ENCODE measurements around the gene SERPINE2. TPM values are rescaled to one million over a fixed set of nuclear protein-coding genes. Genes with fewer than 3 reads are reported as not detected.
A peak's percentile ranks its signal among the peaks of the same experiment; 100 is the strongest.

Gene SERPINE2
- total RNA-seq, 1 donor: 242 TPM

DNA sequence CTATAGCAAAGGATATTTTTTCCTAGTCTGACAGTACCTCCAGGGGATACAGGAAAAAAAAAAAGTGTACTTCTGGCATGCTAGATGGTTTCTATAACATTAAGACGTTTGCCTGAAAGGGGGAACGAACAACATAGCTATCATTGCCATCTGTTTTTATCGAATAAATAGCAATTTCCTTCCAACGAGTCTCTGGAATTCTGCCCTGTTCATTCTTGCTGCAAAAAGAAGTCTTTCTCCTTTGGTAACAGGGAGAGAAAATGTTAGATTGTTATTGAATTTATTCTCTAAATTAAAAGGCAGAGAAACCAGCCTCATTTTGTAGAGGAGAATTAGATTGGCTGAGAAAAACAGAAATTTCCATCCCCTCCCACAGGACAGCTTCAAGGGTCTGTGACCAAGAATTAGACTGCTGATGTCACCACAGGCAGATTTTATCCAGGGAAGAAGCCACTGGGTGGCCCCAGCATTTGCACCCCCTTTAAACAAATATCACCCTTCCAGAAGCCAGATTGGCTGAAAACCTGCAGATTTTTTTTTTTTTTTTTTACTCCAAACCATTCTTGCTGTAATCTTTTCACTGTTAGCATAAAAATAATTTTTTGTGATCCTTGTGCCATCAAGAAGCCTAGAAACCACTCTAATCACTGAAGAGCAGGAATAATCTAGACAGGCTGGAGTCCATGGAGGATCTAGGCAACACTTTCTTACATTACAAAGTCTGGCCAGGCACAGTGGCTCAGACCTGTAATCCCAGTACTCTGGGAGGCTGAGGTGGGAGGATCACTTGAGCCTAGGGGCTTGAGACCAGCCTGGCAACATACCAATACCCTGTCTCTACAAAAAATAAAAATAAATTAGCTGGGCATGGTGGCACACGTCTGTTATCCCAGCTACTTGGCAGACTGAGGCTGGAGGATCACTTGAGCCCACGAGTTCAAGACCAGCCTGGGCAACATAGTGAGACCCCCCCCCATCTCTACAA, 106.0 kb downstream of the SERPINE2 start:
- TF ChIP-seq, protein P1, sequence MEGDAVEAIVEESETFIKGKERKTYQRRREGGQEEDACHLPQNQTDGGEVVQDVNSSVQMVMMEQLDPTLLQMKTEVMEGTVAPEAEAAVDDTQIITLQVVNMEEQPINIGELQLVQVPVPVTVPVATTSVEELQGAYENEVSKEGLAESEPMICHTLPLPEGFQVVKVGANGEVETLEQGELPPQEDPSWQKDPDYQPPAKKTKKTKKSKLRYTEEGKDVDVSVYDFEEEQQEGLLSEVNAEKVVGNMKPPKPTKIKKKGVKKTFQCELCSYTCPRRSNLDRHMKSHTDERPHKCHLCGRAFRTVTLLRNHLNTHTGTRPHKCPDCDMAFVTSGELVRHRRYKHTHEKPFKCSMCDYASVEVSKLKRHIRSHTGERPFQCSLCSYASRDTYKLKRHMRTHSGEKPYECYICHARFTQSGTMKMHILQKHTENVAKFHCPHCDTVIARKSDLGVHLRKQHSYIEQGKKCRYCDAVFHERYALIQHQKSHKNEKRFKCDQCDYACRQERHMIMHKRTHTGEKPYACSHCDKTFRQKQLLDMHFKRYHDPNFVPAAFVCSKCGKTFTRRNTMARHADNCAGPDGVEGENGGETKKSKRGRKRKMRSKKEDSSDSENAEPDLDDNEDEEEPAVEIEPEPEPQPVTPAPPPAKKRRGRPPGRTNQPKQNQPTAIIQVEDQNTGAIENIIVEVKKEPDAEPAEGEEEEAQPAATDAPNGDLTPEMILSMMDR (IDR thresholded peaks at IDR 0.05; ENCODE audit: insufficient read depth, low read depth, low read length): no peak
- no peak overlapping the region for H3K4me3 ChIP-seq (ENCODE audit: low read depth, low read length)
- DNase-seq (ENCODE audit: low read depth): no peak

DNA sequence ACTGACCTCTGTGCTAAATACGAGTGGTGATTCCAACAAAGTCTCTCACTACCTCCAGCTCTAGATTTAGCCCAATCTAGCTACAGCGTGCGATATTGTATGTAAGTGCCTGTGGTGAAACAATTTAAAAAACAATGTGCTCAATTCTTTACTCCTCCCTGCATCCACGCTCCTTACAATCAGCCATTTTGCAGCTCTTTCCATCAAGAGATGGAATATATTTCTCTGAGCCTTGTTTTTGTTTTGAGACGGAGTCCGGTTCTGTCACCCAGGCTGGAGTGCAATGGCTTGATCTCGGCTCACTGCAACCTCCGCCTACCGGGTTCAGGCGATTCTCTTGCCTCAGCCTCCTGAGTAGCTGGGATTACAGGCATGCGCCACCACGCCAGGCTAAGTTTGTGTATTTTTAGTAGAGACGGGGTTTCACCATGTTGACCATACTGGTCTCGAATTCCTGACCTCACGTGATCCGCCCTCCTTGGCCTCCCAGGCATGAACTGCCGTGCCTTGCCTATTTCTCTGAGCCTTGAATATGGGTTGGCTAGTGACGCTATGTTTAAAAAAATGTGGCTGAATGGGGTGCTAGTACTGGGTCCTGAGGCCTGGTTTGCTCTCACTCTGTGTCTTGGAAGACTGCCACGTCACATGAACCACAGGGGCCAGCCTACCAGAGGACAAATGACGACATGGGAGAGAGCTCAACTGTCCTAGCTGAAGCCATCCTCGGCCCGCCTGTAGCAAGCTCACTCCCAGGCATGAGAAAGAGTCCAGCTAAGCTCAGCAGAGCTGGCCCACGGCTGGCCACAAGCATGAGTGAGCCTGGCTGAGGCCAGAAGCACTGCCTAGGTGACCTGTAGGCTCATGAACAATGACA, 108.7 kb downstream of the SERPINE2 start:
- TF ChIP-seq, protein P1 (IDR thresholded peaks at IDR 0.05; ENCODE audit: insufficient read depth, low read depth, low read length): no peak
- no peak overlapping the region for H3K4me3 ChIP-seq (ENCODE audit: low read depth, low read length)
- DNase-seq (ENCODE audit: low read depth): peak; percentile 78

DNA sequence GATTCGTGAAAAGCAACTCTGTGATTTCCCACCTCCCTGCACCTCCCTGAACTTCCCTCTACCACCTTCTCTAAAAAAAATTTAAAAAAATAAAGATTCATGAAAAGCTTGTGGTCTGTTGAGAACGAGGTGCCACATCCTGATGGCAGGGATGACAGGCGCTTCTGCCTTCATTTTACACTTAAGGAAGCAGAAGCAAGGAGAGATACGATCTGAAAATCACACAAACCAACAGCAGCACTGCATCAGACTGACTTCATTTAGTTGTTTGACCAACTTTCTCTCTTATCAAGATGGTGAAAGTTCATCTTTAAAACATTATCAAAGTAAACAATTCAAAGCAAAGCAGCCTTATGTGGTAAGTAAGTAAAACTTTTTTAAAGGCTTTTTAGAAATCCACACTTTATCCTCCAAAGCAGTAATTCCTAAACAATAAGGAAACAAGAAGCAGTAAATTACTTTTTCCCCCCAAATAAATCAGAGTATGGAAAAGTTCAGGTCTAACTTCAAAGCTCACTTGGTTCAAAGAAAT, 109.4 kb downstream of the SERPINE2 start:
- H3K4me3 ChIP-seq (ENCODE audit: low read depth, low read length): no peak overlapping the region
- TF ChIP-seq, protein P1 (IDR thresholded peaks at IDR 0.05; ENCODE audit: insufficient read depth, low read depth, low read length): no peak
- DNase-seq (ENCODE audit: low read depth): peak; percentile 67

DNA sequence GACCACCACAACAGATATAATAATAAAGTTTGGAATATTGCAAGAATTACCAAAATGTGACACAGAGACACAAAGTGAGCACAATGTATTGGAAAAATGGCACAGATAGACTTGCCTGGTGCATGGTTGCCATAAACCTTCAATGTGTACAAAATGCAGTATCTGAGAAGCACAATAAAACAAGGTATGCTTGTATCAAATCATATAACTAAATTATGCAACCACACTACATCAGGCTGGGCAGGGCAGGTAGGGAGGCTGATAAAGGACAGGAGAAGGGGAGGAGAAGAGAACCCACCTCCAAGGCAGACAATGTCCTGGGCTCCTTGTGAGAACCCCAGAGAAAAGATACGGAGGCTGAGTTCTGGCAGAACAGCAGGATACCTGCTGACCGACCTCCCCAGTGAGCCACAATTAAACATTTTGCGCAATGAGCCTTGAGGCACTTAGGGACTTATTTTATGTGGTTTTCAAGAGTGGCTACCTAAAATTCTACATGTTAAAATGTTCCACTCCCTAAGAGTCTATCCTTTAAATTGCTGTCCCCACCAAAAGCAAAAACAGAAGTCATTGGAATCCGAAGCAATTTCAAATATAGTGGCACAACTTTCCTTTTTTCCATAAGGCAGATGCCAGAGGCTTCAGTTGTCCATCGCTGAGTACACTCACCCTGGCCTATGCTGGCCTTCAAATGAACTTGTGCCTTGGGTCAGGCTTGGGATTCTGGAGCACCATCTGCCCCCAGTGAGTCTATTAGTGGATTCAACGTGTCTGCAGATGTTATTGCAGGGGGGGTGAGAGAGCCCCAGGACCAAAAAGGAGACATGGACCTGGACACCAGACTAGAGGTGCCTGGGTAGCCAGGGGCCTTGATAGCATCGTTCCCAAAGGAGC, 110.7 kb downstream of the SERPINE2 start:
- DNase-seq (ENCODE audit: low read depth): no peak
- TF ChIP-seq, protein P1 (IDR thresholded peaks at IDR 0.05; ENCODE audit: insufficient read depth, low read depth, low read length): no peak
- H3K4me3 ChIP-seq (ENCODE audit: low read depth, low read length): no peak overlapping the region

DNA sequence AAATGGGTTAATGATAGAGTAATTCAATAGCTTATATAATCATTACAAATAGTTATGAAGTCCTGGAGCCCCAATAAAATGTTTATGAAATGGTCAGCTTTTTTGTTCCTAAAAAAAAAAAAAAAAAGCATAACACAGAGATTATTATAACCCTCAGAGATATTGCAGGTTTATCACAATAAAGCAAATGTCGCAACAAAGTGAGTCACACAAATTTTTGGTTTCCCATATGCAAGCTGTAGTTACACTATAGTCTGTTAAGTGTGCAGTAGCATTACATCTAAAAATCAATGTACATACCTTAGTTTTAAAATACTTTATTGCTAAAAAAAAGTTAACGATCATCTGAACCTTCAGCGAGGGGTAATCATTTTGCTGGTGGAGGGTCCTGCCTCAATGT, 114.0 kb downstream of the SERPINE2 start:
- TF ChIP-seq, protein P1 (IDR thresholded peaks at IDR 0.05; ENCODE audit: insufficient read depth, low read depth, low read length): no peak
- peak; percentile 82 for DNase-seq (ENCODE audit: low read depth)
- H3K4me3 ChIP-seq (ENCODE audit: low read depth, low read length): no peak overlapping the region

Other genes with a start within 250 kb of the SERPINE2 start
- 4.7 and 5.8 TPM in 2 replicates for gene AP1S3, start 201.7 kb downstream of the SERPINE2 start, total RNA-seq
- gene WDFY1, start 94.0 kb downstream of the SERPINE2 start, total RNA-seq: 113 and 152 TPM in 2 replicates
- 22.9 and 32.0 TPM in 2 replicates for gene MRPL44, start 81.8 kb downstream of the SERPINE2 start, total RNA-seq

Data from fibroblast of villous mesenchyme (primary cell).